T-helper 2 cell (primary cell): ENCODE measurements around the gene MRPL14.
"Not testable (repeated sequence)": the region's sequence is repeated elsewhere in the genome, so short reads cannot be mapped to it uniquely, and the experiment has no call there.

Source experiments
- DNase-seq, 5 experiments: peaks; one replicate each; pipeline versions ENCODE4 v3.0.0 to v3.0.0-alpha.2; 2012 to 2022

The MRPL14 gene

DNA sequence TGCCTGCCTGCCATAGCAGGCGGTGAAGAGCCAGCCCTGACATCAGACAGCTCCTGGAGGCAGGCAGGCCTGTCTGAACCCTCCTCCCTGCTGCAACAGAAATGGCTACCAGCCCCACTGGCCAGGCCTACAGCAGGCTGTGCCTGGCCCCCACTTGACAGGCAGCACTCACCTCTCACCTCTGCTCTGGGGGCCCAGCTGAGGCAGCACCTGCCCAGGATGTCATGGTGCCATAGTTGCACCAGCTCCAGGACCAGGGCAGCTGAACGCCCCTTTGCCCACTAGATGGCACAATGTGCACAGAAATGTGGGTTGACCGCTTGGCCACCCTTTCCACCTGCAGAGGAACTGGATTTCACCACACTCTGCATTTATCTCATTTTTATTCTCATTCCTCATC is 30.6 kb downstream of the MRPL14 start:
- DNase-seq: peak; percentile 33 to 74 (median 62)

GRCh38 chr6:44095243-44095623 is 32.0 kb downstream of the MRPL14 start:
- DNase-seq: not testable (repeated sequence)

DNA sequence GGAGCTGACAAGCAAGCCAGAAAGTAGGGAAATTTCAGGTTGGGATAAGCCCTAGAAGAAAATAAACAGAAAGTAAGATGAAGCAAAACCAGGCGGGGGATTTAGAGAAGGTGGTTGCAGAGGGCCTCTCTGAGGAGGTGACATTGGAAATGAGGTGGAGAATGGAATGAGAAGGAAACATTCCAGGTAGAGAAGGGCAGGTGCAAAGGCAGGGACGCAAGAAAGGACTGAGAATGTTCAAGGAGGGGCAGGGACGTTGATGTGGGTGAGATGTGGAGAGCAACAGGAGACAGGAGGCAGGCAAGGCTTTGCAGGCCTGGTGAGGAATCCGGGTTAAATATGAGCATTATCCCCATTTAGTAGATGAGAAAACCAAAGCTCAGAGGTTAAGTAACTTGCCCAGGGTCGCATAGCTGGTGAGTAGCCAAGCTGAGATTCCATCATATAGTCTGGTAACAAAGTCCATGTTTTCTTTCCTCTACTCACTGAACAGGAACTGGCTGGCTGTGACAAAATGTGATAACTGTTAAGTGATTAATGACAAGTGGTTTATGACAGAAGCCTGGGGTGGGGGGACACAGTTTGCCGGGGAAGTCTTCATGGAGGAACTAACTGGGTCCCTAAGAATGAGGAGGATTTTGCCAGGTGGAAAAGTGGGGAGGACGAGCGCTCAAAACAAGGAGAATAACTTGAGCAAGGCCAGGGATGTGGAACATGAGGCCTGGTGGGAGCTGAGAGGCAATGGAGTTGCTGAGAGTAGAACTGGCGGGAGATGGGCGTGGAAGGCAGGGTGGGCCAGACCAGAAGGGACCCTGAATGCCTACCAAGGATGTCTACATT is 32.6 kb downstream of the MRPL14 start:
- DNase-seq: no peak

GRCh38 chr6:44093750-44094402 is 33.4 kb downstream of the MRPL14 start:
- DNase-seq: no peak

DNA sequence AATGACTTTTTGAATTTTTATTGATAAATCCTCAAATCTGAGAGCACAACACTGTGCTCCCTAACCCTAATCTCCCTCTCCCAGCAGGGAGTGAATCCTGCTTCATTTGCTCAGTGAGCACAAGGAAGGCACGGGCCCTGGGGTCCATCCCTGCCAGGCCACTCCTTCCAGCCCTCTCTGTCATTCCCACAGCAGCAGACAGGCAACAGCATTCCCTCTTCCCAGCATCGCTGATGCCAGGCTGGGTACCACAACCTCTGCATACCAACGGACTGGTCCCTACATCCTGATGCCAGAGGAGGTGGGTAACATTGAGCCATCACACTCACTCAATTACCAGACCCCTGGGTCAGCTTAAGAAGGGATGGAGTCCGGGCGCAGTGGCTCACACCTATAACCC is 34.2 kb downstream of the MRPL14 start:
- DNase-seq: no peak

DNA sequence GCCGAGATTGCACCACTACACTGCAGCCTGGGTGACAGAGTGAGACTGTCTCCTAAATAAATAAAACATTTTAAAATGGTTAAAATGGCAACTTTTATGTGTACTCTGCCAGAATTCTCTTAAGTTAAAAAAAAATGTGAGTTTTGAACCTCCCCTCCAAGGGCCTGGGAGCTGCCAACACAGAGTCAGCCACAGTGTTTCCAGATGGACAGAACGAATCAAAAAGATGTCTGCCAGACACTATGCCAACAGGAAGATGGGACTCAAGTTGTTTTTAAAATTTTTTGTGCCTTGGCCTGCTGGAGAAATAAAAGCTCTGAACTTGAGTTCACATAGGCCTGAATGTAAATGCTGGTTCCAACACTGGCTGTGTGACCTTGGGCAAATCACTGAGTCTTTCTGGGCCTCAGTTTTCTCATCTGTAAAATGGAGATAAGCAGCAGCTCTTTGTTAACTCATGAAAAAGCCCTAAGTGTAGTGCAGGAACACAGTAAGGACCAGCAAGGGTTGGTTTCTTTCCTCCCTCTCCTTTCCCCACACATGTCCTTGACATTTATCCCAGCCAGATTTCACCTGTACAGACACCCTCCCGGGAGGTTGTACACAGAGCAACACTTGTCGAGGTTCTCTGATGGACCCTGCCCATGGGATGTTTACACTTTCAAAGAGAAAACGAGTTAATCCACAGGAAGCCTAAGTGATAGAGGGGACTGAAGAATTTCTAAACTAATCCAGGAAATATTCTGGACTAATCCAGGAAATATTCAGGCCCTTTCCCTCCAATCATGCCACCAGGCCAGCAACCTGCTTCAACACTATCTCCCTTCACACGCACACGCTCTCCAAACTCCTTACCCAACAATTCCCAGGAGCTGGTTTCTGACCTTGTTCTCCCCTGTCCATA is 35.0 kb downstream of the MRPL14 start:
- DNase-seq: no peak

- DNase-seq: not testable (repeated sequence)
Observed at GRCh38 chr6:44091356-44091755, 35.9 kb downstream of the MRPL14 start.

DNA sequence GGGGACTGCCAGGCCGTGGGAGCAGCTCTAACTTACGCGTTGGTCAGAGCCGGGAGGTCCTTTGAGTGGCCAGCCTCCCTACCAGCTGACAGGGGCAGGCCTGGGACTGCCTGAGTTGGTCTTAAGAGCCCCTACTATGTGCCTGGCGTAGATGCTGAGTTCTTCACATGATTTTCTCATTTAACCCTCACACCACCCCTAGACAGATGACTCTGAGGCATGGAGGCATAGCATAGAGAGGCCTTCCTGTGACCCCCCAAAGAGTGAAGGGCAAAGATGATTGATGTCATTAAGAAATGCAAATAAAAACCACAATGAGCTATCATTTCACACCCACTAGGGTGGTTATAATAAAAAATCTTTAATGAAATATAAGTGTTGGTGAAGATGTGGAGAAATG is 36.8 kb downstream of the MRPL14 start:
- no peak for DNase-seq

DNA sequence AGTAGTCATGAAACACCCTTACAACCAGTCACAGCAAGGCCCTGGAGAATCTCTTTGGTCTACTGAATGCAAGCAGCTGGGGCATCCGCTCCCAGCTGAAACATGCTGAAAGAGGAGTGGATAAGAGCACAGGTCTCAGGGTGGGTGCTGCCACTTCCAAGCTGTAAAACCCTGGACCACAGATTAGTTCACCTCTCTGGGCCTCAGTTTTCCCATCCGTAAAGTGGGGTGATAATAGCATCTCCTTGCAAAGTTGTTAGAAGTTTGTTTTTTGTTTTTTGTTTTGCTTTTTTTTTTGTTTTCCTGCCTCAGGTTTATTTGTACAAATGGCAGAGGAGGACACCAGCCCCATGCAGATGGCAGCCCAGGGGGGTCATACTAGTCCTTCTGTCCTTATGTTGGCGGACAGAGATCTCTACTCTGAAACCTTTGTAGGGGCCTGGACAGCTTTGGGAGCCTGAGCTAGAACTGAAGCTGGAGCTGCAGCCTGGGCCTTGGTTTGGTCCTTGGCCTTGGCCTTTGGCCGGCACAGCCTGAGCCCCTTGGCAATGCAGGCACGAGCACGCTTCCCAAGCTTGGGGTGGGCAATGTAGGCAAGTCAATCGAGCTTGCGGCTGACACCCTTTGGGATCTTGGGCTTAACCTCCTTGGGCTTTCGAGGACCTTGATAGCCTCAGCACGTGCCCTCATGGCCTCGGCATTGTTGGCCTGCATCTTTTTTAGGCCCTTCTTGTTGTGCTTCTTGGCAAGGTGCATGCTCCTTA is 38.2 kb downstream of the MRPL14 start:
- no peak for DNase-seq

DNA sequence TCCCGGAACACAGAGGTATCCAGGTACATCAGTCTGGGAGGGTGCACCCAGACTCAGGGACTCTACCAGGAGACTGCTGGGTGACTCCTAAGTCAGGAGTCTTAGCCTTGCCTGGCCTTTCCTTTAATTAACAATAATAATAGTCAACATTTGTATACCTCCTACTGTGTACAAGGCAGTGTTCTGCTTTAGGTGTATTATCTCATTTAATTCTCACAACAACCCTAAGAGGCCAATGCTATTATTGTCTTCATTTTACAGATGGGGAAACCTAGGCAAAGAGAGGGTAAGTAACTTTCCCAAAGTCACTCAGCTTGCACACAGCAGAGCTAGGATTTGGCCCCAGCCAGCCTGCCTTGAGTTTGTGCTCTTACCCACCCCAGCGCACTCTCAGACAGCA is 39.6 kb downstream of the MRPL14 start:
- DNase-seq: no peak

DNA sequence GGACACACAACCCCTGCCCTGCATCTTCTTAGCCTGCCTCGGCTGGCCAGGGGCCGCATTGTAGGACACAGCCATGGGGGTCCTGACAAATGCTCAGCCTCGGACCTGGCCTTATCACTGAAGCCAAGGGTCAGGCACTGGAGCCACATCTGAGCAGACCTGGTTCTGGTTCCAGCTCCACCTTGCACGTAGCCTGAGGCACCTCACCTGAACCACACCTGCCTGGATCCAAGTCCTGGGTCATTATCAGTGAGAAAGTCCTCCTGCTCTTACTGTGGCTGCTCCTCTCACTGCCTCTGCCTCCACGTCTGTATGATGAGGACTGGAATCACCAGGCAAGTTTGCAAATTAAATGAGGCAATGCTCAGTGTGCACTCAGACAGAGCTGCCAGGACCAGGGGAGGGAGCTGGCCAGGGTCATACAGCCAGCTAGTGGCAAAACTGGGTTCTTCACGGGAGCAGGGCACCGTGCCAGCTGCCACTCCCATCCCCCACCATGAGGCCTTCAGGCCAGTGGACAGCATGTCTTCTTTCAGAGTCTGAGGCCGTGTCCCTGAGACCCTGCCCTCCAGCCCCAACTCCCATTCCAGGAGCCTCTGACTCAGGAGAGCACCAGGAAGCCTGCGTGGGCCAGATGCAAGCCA is 40.2 kb downstream of the MRPL14 start:
- DNase-seq: no peak

DNA sequence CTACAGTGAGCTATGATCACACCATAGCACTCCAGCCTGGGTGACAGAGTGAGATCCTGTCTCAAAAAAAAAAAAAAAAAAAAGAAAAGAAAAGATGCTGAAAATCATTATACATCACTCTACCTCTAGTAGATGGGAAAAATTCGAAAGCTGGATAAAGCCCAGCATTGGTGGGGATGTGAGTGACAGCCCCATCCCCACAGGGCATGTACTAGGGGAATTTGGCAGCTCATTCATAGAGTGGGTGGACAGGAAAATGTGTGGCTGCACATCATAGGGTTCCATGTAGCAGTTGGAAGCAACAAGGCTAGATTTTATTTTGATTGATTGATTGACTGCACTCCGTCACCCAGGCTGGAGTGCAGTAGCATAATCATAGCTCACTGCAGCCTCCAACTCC is 42.0 kb downstream of the MRPL14 start:
- no peak for DNase-seq

DNA sequence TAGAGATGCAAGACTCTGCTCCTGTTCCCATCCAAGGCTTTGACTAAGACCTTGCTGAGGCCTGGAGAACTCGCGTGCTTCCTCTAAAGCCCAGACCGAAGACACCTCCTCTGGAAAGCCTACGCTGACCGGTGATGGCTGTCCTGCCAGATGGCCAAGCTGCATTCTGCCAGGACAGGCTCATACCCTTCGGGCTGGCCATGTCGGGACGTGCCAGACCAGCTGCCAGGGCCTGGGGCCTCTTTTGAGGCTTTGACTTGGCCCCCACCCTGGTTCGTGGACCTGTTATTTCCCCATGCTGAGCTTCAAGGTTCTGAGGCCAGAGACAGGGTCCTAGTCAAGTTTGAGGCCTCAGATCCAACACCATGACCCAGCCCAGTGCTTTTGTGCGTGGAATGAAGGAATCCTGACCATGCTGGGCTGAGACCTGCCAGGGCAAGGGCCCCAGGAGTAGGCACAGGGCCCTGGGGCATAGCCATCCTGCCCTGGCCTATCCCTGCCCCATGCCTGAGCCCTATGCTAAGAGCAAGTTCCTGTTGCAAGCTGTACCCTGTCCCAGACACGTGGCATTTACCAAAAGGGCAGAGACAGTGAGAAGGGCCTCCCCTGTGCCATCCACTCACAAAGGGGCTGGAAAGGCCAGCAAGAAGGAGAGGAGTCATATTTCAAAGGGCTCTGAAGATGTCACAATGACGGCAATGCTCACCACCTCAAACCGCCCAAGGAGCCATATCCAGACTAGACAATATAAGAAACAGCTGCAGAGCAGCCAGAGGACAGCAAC is 42.8 kb downstream of the MRPL14 start:
- DNase-seq: no peak

DNA sequence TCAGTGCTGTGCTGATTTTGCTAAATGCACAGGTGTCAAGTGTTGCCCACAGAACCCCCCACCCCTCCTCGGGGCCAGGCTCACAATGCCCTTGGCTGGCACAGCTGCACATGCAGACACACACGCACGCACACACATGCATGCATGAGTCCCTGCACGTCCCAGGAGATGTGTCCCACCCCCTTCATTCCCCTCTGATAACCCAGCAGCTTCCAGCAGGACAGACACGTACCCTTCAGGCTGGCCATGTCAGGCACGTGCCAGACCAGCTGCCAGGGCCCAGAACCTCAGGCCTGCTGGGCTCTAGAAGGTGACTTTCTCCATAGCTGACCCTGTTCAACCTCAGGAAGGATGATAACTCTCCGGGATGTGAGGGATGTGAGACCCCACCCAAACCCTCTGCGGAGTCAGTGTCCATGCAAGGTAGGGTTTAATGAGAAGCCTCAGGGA is 44.4 kb downstream of the MRPL14 start:
- DNase-seq: no peak

- no peak for DNase-seq
Observed at GRCh38 chr6:44081753-44082152, 45.5 kb downstream of the MRPL14 start.

DNA sequence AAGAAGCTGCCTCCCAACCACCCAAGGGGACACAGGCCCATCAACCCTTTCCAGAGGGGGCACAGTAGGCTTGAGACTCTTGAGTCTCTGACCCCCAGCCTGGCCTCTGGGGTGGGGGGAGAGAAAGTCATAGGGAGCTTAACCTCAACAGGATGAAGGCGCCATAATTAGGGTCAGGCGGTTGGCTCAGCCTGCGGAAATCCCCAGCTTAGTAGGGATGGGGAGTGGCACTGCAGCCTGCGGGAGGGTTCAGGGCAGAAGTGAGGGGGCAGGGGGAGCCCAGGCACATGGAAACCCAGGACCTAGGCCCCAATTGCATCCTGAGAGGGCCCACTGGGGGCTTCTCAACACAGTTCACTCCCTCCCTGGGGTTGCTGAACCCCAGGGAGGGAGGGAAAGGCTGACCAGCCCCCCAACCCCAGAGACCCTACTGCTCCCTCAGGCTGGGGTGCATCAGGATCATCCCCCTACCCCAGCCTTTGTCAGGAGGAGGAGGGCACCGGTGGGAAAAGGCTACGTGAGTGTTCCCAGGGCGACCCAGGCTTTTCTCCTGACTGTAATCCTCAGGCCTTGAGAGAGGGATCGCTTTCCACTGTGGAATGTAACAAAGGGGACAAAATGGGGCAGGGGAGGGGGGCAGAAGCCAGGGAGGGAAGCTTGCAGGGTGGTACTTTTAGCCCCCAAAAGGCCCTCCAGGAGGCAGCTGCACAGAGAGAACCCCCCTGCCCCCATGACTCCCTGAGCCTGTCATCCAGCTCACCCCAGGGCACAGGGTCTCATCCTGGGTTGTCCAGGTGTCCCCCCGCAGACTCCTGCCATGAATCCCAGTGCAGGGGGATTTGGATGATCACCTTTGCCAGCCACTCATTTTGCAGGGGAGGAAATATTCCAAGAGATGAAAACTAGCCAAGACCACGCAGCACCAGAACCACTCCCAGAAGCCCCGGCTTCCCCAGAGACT is 46.4 kb downstream of the MRPL14 start:
- no peak for DNase-seq

- no peak for DNase-seq
Observed at GRCh38 chr6:44079672-44080071, 47.6 kb downstream of the MRPL14 start.

DNA sequence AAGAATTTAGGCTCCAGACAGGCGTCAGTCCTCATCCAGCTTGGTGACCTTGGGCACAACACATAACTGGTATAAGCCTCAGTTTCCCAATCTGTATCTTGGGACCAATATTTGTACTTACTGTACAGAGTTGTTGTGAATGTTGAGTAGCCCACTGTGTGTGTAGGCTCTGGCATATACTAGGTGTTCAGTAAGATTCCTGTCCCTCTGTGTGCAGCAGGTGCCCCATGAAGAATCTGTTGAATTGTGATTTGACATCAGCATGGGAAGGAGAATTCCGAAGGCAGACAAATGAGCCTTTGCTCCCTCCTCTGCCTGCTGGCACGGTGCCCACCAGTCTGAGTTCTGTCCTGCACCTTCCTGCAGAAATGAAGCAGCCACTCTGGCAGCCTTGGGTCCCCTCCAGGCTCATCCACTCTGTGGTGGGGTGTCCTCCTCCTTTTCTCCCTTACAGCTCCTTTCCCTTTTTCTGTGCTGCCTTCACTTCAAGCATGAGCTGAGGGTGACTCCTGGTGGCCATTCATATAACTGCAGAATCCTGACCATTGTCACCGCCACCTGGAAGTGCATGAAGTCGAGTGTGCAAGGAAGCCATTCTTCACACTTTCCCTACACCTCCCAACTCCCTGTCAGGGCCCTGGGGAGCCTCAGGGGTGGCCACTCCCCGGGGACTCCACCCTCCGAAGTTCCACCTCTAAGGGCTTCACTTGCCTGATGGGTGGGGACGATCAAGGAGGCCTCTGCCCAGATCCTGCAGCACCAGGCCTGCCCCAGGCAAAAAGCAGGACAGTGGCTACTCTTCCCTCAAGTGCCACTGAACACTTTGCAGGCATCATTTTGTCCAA is 48.2 kb downstream of the MRPL14 start:
- peak in 4 of 5 experiments; percentile 45 to 68 (median 50) for DNase-seq
